ENCODE measurements around the gene RNF169. TPM values are rescaled to one million over a fixed set of nuclear protein-coding genes. Genes with fewer than 3 reads are reported as not detected.

The RNF169 gene
- total and polyA plus RNA-seq, 2 experiments from 2014 or later = 0.78 to 16.5 TPM

DNA sequence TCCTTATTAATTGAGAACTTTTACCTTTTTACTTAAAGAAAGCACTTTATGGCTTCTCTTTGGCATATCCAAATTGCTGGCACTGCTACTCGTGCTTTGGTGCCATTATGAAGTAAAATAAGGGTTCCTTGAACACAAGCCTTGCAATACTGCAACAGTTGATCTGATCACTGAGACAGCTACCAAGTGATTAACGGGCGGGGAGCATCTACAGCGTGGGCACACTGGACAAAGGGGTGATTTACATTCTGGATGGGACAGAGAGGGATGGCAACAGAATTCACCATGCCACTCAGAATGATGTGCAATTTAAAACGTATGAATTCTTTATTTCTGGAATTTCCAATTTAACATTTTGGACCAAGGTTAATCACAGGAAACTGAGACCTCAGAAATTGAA is 25.1 kb upstream of the RNF169 start:
- Histone ChIP-seq H2AFZ (no peak overlapping the region), H3K27me3 (ENCODE audit: insufficient read depth) (peaks cover 11% of the 10 kb centered on the region), H3K4me1 (ENCODE audit: insufficient read depth) (peaks cover 9% of the 10 kb centered on the region), H3K79me2 (replicated peaks; ENCODE audit: insufficient read depth) (no peaks in the 10 kb centered on the region), H3F3A (replicated peaks; ENCODE audit: low read depth) (no peaks in the 10 kb centered on the region), H3K9me2 (ENCODE audit: insufficient read depth) (0 out of 2 replicates have a peak, but pooled peaks cover 7% of the 10 kb centered on the region), H4K20me1 (replicated peaks; ENCODE audit: insufficient read depth) (no peaks in the 10 kb centered on the region), H3K36me3 (ENCODE audit: insufficient read depth) (no peaks in the 10 kb centered on the region), H3K27ac (ENCODE audit: low read depth) (no peak overlapping the region), H3K4me2 (no peak overlapping the region), H3K4me3 (no peak overlapping the region)
- no peaks in the 10 kb centered on the region for H3K9me3 Mint-ChIP-seq
- DNase-seq (ENCODE audit: low spot score) = no peak
- H3K36me3 Mint-ChIP-seq (ENCODE audit: low read depth) = no peaks in the 10 kb centered on the region
- H3K27ac Mint-ChIP-seq = no peak overlapping the region
- no peak for ATAC-seq
- peaks cover 17% of the 10 kb centered on the region for H3K27me3 Mint-ChIP-seq (ENCODE audit: insufficient read depth, low read depth, poor library complexity)
- peaks cover 12% of the 10 kb centered on the region for H3K4me1 Mint-ChIP-seq
- H3K4me3 Mint-ChIP-seq = no peak overlapping the region
- TF ChIP-seq NANOG (IDR thresholded peaks at IDR 0.05; ENCODE audit: borderline replicate concordance) (no peak), CREB1 (CRISPR knock-in tag; IDR thresholded peaks at IDR 0.05; ENCODE audit: low read depth) (no peak), POLR2AphosphoS5 (IDR thresholded peaks at IDR 0.05; ENCODE audit: low read depth) (no peak)

- H3K36me3 ChIP-seq (ENCODE audit: insufficient read depth) = no peaks in the 10 kb centered on the region
- 0 out of 2 replicates have a peak, but pooled peaks cover 7% of the 10 kb centered on the region for H3K9me2 ChIP-seq (ENCODE audit: insufficient read depth)
- peaks cover 33% of the 10 kb centered on the region for H3K27me3 ChIP-seq (ENCODE audit: insufficient read depth)
- Mint-ChIP-seq H3K27ac (no peak overlapping the region), H3K27me3 (ENCODE audit: insufficient read depth, low read depth, poor library complexity) (peaks cover 34% of the 10 kb centered on the region), H3K9me3 (no peaks in the 10 kb centered on the region), H3K36me3 (ENCODE audit: low read depth) (no peaks in the 10 kb centered on the region), H3K4me3 (no peak overlapping the region), H3K4me1 (peaks cover 12% of the 10 kb centered on the region)
- peaks cover 11% of the 10 kb centered on the region for H3K4me1 ChIP-seq (ENCODE audit: insufficient read depth)
- no peak overlapping the region for H3K4me3 ChIP-seq
- H3K79me2 ChIP-seq (replicated peaks; ENCODE audit: insufficient read depth) = no peaks in the 10 kb centered on the region
- H3F3A ChIP-seq (replicated peaks; ENCODE audit: low read depth) = no peaks in the 10 kb centered on the region
- no peak for ATAC-seq
- no peak for TF ChIP-seq ZNF114 (CRISPR knock-in tag; IDR thresholded peaks at IDR 0.05)
- no peak for TF ChIP-seq CTCF (conservative IDR thresholded peaks at IDR 0.05; ENCODE audit: low read depth in 2 of 2)
- TF ChIP-seq JUNB (IDR thresholded peaks at IDR 0.05; ENCODE audit: unreplicated experiment) = no peak
- no peaks in the 10 kb centered on the region for H4K20me1 ChIP-seq (replicated peaks; ENCODE audit: insufficient read depth)
- H2AFZ ChIP-seq = no peak overlapping the region
- no peak overlapping the region for H3K27ac ChIP-seq (ENCODE audit: low read depth)
- H3K4me2 ChIP-seq = no peak overlapping the region
- no peak for DNase-seq (ENCODE audit: low spot score)
These were observed 22.9 kb upstream of the RNF169 start for GRCh38 chr11:74725701-74726100.

DNA sequence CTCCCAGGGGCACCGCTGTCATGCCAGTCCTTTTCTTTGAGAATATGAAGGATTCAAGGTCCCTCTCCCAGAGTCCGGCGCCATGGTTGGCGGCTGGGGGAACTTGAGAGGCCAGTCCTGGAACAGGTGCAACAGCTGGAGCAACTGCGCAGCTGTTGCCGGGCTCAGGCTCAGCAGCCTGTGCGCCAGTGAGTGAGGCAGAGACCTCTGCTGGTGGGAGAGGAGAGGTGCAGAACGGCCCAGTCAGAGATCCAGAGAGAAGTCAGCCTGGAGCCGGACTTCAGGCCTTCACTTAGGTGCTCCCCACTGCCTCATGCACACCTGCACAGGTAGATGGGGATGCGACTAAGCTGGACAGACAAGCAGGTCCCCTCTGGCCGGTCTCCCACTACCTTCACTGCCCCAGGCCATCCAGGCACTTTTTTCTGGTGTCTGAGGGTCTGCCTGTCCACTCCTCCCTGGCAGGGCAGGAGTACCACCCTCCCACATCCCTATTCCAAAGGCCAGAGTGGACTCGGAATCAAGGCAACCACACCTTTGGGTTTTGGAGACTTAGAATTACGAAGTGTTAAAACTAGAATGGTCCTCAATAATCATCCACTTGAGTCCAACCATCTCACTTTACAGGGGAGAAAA is 22.0 kb upstream of the RNF169 start:
- ATAC-seq (peak; percentile 87), DNase-seq (ENCODE audit: low spot score) (peak; percentile 83)
- no peak overlapping the region for H3K4me3 ChIP-seq
- peak; percentile 71 to 95 for TF ChIP-seq CTCF (conservative IDR thresholded peaks at IDR 0.05; ENCODE audit: low read depth in 2 of 2)
- TF ChIP-seq EZH2 (IDR thresholded peaks at IDR 0.05; ENCODE audit: low read depth, unreplicated experiment) = no peak
- no peaks in the 10 kb centered on the region for H3K36me3 Mint-ChIP-seq (ENCODE audit: low read depth)
- no peak overlapping the region for H3K27ac Mint-ChIP-seq
- H3K9me3 Mint-ChIP-seq = no peaks in the 10 kb centered on the region; the same call in 2 of the 3 replicates
- H3K27me3 Mint-ChIP-seq (ENCODE audit: insufficient read depth, low read depth, poor library complexity) = peaks cover 36% of the 10 kb centered on the region
- H3K4me3 Mint-ChIP-seq = no peak overlapping the region
- H2AFZ ChIP-seq = peak overlapping the region; percentile 79; the same call in 1 of the 2 replicates
- no peak overlapping the region for H3K27ac ChIP-seq (ENCODE audit: low read depth)
- peaks cover 42% of the 10 kb centered on the region for H3K27me3 ChIP-seq (ENCODE audit: insufficient read depth)
- H3F3A ChIP-seq (replicated peaks; ENCODE audit: low read depth) = no peaks in the 10 kb centered on the region
- no peaks in the 10 kb centered on the region for H4K20me1 ChIP-seq (replicated peaks; ENCODE audit: insufficient read depth)
- H3K9me2 ChIP-seq (ENCODE audit: insufficient read depth) = 0 out of 2 replicates have a peak, but pooled peaks cover 7% of the 10 kb centered on the region
- H3K4me2 ChIP-seq = 0 out of 2 replicates have a peak overlapping the region, but pooled peaks have one; percentile 32
- peaks cover 7% of the 10 kb centered on the region; the same call in 2 of the 3 replicates for H3K4me1 Mint-ChIP-seq
- no peaks in the 10 kb centered on the region for H3K36me3 ChIP-seq (ENCODE audit: insufficient read depth)
- H3K79me2 ChIP-seq (replicated peaks; ENCODE audit: insufficient read depth) = no peaks in the 10 kb centered on the region
- H3K4me1 ChIP-seq (ENCODE audit: insufficient read depth) = peaks cover 9% of the 10 kb centered on the region; the same call in 1 of the 2 replicates

Measured in GM23338 (cell line).